GM12892 (cell line): ENCODE results near the gene OTUB1.

Source experiments
- POLR2A ChIP-seq: IDR thresholded peaks from 2 replicates; pipeline ENCODE4 v1.6.1; 2011; ENCODE audit warnings: low read depth, low read length, control low read depth
- POLR2AphosphoS5 ChIP-seq: IDR thresholded peaks from 2 replicates; pipeline ENCODE4 v1.6.1; 2011; ENCODE audit warnings: low read depth, low read length, control low read depth

- TF ChIP-seq POLR2AphosphoS5, result peak; percentile 39; the same call in 1 of the 2 replicates
- TF ChIP-seq POLR2A, result peak; percentile 57; the same call in 1 of the 2 replicates
Measured at GRCh38 chr11:63938479-63939396, 47.5 kb upstream of the OTUB1 start, which contains the start of gene NAA40.
